H9 (cell line): ENCODE measurements around the gene PCDHGB7. TPM values are rescaled to one million over a fixed set of nuclear protein-coding genes. Genes with fewer than 3 reads are reported as not detected.

Experiments
- DNase-seq: peaks from one replicate; pipeline ENCODE4 v3.0.0-alpha.2; 2017
- H2AFZ ChIP-seq: one replicate; pipeline ENCODE4 v1.6.1; 2013; ENCODE audit warnings: mild to moderate bottlenecking, low read length, control low read depth, moderate library complexity
- H2AK5ac ChIP-seq: 2 replicates; pipeline ENCODE4 v1.6.1; 2013; ENCODE audit warnings: low read length, control low read depth, mixed read lengths; ENCODE audit not compliant: insufficient read length
- H2BK120ac ChIP-seq: one replicate; pipeline ENCODE4 v1.6.1; 2013; ENCODE audit warnings: low read depth, mild to moderate bottlenecking, low read length, control low read depth, inconsistent platforms; ENCODE audit not compliant: poor library complexity, severe bottlenecking
- H2BK12ac ChIP-seq: 2 replicates; pipeline ENCODE4 v1.6.1; 2013; ENCODE audit warnings: low read length, control low read depth, mixed read lengths, low read depth; ENCODE audit not compliant: insufficient read length
- H2BK15ac ChIP-seq: 2 replicates; pipeline ENCODE4 v1.6.1; 2013; ENCODE audit warnings: low read depth, low read length, control low read depth
- H2BK20ac ChIP-seq: one replicate; pipeline ENCODE4 v1.6.1; 2013; ENCODE audit warnings: low read depth, mild to moderate bottlenecking, low read length, control low read depth, inconsistent platforms; ENCODE audit not compliant: poor library complexity, severe bottlenecking
- H2BK5ac ChIP-seq: 2 replicates; pipeline ENCODE4 v1.6.1; 2013; ENCODE audit warnings: low read length, control low read depth, mixed read lengths; ENCODE audit not compliant: insufficient read length
- H3K14ac ChIP-seq: 2 replicates; pipeline ENCODE4 v1.6.1; 2013; ENCODE audit warnings: low read length, control low read depth; ENCODE audit not compliant: insufficient read depth
- H3K18ac ChIP-seq: 2 replicates; pipeline ENCODE4 v1.6.1; 2013; ENCODE audit warnings: low read depth, mild to moderate bottlenecking, mixed read lengths, low read length, control low read depth; ENCODE audit not compliant: insufficient read length
- H3K23ac ChIP-seq: 2 replicates; pipeline ENCODE4 v1.6.1; 2013; ENCODE audit warnings: low read length, control low read depth, mixed read lengths, low read depth; ENCODE audit not compliant: insufficient read length
- H3K23me2 ChIP-seq: 2 replicates; pipeline ENCODE4 v1.6.1; 2013; ENCODE audit warnings: low read depth, mild to moderate bottlenecking, mixed read lengths, low read length, control low read depth; ENCODE audit not compliant: insufficient read length, poor library complexity, severe bottlenecking
- H3K27ac ChIP-seq: 2 replicates; pipeline ENCODE4 v1.5.1; 2013; ENCODE audit warnings: low read length, control low read depth, mixed read lengths, low read depth; ENCODE audit not compliant: insufficient read length
- H3K27me3 ChIP-seq: 2 replicates; pipeline ENCODE4 v1.6.1; 2013; ENCODE audit warnings: low read length, control low read depth, inconsistent platforms; ENCODE audit not compliant: insufficient read depth
- H3K4ac ChIP-seq: 2 replicates; pipeline ENCODE4 v1.6.1; 2013; ENCODE audit warnings: low read depth, mild to moderate bottlenecking, control low read depth, inconsistent platforms, low read length, moderate library complexity
- H3K4me1 ChIP-seq: 2 replicates; pipeline ENCODE4 v1.6.1; 2013; ENCODE audit warnings: low read length, control low read depth, inconsistent platforms; ENCODE audit not compliant: insufficient read depth
- H3K4me2 ChIP-seq: 2 replicates; pipeline ENCODE4 v1.6.1; 2013; ENCODE audit warnings: low read length, control low read depth, mixed read lengths; ENCODE audit not compliant: insufficient read length, insufficient read depth
- H3K56ac ChIP-seq: 2 replicates; pipeline ENCODE4 v1.6.1; 2013; ENCODE audit warnings: low read depth, mild to moderate bottlenecking, mixed read lengths, low read length, control low read depth; ENCODE audit not compliant: insufficient read length
- H3K79me1 ChIP-seq: 2 replicates; pipeline ENCODE4 v1.6.1; 2013; ENCODE audit warnings: low read depth, mild to moderate bottlenecking, moderate library complexity, low read length, control low read depth, inconsistent platforms; ENCODE audit not compliant: insufficient read depth, poor library complexity, severe bottlenecking
- H3K79me2 ChIP-seq: 2 replicates; pipeline ENCODE4 v1.6.1; 2013; ENCODE audit warnings: low read length, control low read depth, inconsistent platforms; ENCODE audit not compliant: insufficient read depth
- H3K9ac ChIP-seq: 2 replicates; pipeline ENCODE4 v1.6.1; 2013; ENCODE audit warnings: low read length, control low read depth, mixed read lengths; ENCODE audit not compliant: insufficient read length; ENCODE audit errors: extremely low read depth
- H3K9me3 ChIP-seq: one replicate; pipeline ENCODE4 v1.6.1; 2013; ENCODE audit warnings: low read depth, low read length, inconsistent platforms; ENCODE audit not compliant: control insufficient read depth
- H3T11ph ChIP-seq: one replicate; pipeline ENCODE4 v1.6.1; 2013; ENCODE audit warnings: mild to moderate bottlenecking, low read length, control low read depth, inconsistent platforms
- H4K20me1 ChIP-seq: one replicate; pipeline ENCODE4 v1.6.1; 2013; ENCODE audit not compliant: control insufficient read depth, insufficient read length, insufficient read depth
- H4K5ac ChIP-seq: 2 replicates; pipeline ENCODE4 v1.6.1; 2013; ENCODE audit warnings: low read depth, mild to moderate bottlenecking, mixed read lengths, low read length, control low read depth; ENCODE audit not compliant: insufficient read length
- H4K8ac ChIP-seq: replicated peaks from 2 replicates; pipeline ENCODE4 v1.6.1; 2013; ENCODE audit warnings: low read length, control low read depth, mixed read lengths, low read depth; ENCODE audit not compliant: insufficient read length
- H4K91ac ChIP-seq: 2 replicates; pipeline ENCODE4 v1.6.1; 2013; ENCODE audit warnings: low read depth, mild to moderate bottlenecking, moderate library complexity, mixed read lengths, low read length, control low read depth; ENCODE audit not compliant: insufficient read length
- H3K27ac Mint-ChIP-seq, 3 experiments: 2 replicates in 2 of 3; 3 replicates in 1 of 3; pipeline ENCODE4 v1.8.0; 2020 to 2021; ENCODE audit warnings: mixed read lengths in 3 of 3, mild to moderate bottlenecking in 1 of 3, moderate library complexity in 1 of 3
- H3K27me3 Mint-ChIP-seq: 2 replicates; pipeline ENCODE4 v1.8.0; 2021; ENCODE audit warnings: low read depth, mild to moderate bottlenecking, moderate library complexity, mixed read lengths
- H3K36me3 Mint-ChIP-seq, 3 experiments: 2 replicates in 2 of 3; 3 replicates in 1 of 3; pipeline ENCODE4 v1.8.0; 2020 to 2021; ENCODE audit warnings: low read depth in 3 of 3, mixed read lengths in 3 of 3; ENCODE audit not compliant: insufficient read depth in 1 of 3
- H3K4me1 Mint-ChIP-seq, 2 experiments: 2 replicates each; pipeline ENCODE4 v1.8.0; 2020; ENCODE audit warnings: mixed read lengths in 2 of 2
- H3K4me3 Mint-ChIP-seq, 2 experiments: 2 replicates in 1 of 2; 3 replicates in 1 of 2; pipeline ENCODE4 v1.8.0; 2020 to 2021; ENCODE audit warnings: mild to moderate bottlenecking in 2 of 2, mixed read lengths in 2 of 2, moderate library complexity in 1 of 2
- H3K9me3 Mint-ChIP-seq, 2 experiments: 2 replicates in 1 of 2; 3 replicates in 1 of 2; pipeline ENCODE4 v1.8.0; 2020; ENCODE audit warnings: mild to moderate bottlenecking in 2 of 2, mixed read lengths in 2 of 2, moderate library complexity in 1 of 2
- CTCF ChIP-seq: fragments of 200-600 bp; sonication (generic); conservative IDR thresholded peaks from 3 replicates; pipeline ENCODE4 v1.8.0; 2021; ENCODE audit warnings: antibody characterized with exemption, mild to moderate bottlenecking
- WGBS: extraction: QIAGEN DNeasy Blood & Tissue Kit; methylation state at CpG from one replicate; pipeline ENCODE4 v1.1.7; 2013; ENCODE audit warnings: missing lambda C conversion rate, low lambda C conversion rate, mixed read lengths; ENCODE audit not compliant: insufficient read length; ENCODE audit errors: extremely low coverage; 5-methylcytosine and 5-hydroxymethylcytosine counted together
- total RNA-seq: library from RNA; stranded (reverse); gene quantifications from 2 replicates; pipeline ENCODE4 v1.2.1, GENCODE V29; 2021

The PCDHGB7 gene
- total RNA-seq, 1 experiment from 2014 or later: 7.7 TPM

GRCh38 chr5:141465351-141465750, 47.9 kb downstream of the PCDHGB7 start:
- no peaks in the 10 kb centered on the region for H4K20me1 ChIP-seq
- H4K5ac ChIP-seq: no peak overlapping the region
- Mint-ChIP-seq H3K36me3 (no peaks in the 10 kb centered on the region), H3K9me3 (no peaks in the 10 kb centered on the region), H3K4me3 (no peak overlapping the region), H3K4me1 (no peaks in the 10 kb centered on the region), H3K27ac (no peak overlapping the region), H3K27me3 (no peaks in the 10 kb centered on the region)
- no peak overlapping the region for H3K27ac ChIP-seq
- no peak for DNase-seq
- H3K23me2 ChIP-seq: no peaks in the 10 kb centered on the region
- H3K4me1 ChIP-seq: no peaks in the 10 kb centered on the region
- H2BK15ac ChIP-seq: no peak overlapping the region
- H3K56ac ChIP-seq: no peak overlapping the region
- no peaks in the 10 kb centered on the region for H3K79me2 ChIP-seq
- no peak overlapping the region for H4K91ac ChIP-seq
- WGBS: no CpG with 5 or more reads among the region's 3 CpGs
- no peak overlapping the region for H2BK5ac ChIP-seq
- no peak overlapping the region for H3T11ph ChIP-seq
- no peak overlapping the region for H3K4ac ChIP-seq
- no peaks in the 10 kb centered on the region for H3K27me3 ChIP-seq
- no peak overlapping the region for H3K18ac ChIP-seq
- H4K8ac ChIP-seq: no peak overlapping the region
- H2AFZ ChIP-seq: no peak overlapping the region
- H2BK12ac ChIP-seq: no peak overlapping the region
- no peak for TF ChIP-seq CTCF
- no peak overlapping the region for H3K23ac ChIP-seq
- H3K4me2 ChIP-seq: no peak overlapping the region
- no peak overlapping the region for H2AK5ac ChIP-seq
- no peak overlapping the region for H3K14ac ChIP-seq
- no peaks in the 10 kb centered on the region for H3K79me1 ChIP-seq
- no peak overlapping the region for H3K9ac ChIP-seq
- no peak overlapping the region for H2BK20ac ChIP-seq
- no peaks in the 10 kb centered on the region for H3K9me3 ChIP-seq
- H2BK120ac ChIP-seq: no peak overlapping the region

Other genes starting within 250 kb of the PCDHGB7 start
- gene PCDHB7, start 245.0 kb upstream of the PCDHGB7 start, total RNA-seq: 0.42 and 0.52 TPM in 2 replicates
- 0.57 and 0.86 TPM in 2 replicates for gene PCDHB8, start 239.9 kb upstream of the PCDHGB7 start, total RNA-seq
- 6.5 and 8.0 TPM in 2 replicates for gene PCDHB16, start 235.3 kb upstream of the PCDHGB7 start, total RNA-seq
- gene PCDHB9, start 230.5 kb upstream of the PCDHGB7 start, total RNA-seq: 2.6 and 2.9 TPM in 2 replicates
- gene PCDHB10, start 225.3 kb upstream of the PCDHGB7 start, total RNA-seq: 1.5 and 1.6 TPM in 2 replicates
- gene PCDHB11, start 218.1 kb upstream of the PCDHGB7 start, total RNA-seq: 1.9 and 2.0 TPM in 2 replicates
- gene PCDHB12, start 209.0 kb upstream of the PCDHGB7 start, total RNA-seq: 2.3 and 3.1 TPM in 2 replicates
- 1.5 and 1.7 TPM in 2 replicates for gene PCDHB13, start 203.8 kb upstream of the PCDHGB7 start, total RNA-seq
- 1.5 and 2.4 TPM in 2 replicates for gene PCDHB14, start 194.3 kb upstream of the PCDHGB7 start, total RNA-seq
- gene PCDHB15, start 172.3 kb upstream of the PCDHGB7 start, total RNA-seq: 5.2 and 7.0 TPM in 2 replicates
- not detected in 2 replicates for gene SLC25A2, start 113.6 kb upstream of the PCDHGB7 start, total RNA-seq
- gene TAF7, start 96.9 kb upstream of the PCDHGB7 start, total RNA-seq: 90.3 TPM in 2 replicates
- 0.63 and 0.72 TPM in 2 replicates for gene PCDHGA1, start 87.2 kb upstream of the PCDHGB7 start, total RNA-seq
- gene PCDHGA2, start 78.9 kb upstream of the PCDHGB7 start, total RNA-seq: 0.90 and 1.1 TPM in 2 replicates
- gene PCDHGA3, start 73.8 kb upstream of the PCDHGB7 start, total RNA-seq: 0.88 and 0.94 TPM in 2 replicates
- gene PCDHGB1, start 67.6 kb upstream of the PCDHGB7 start, total RNA-seq: 5.0 and 5.2 TPM in 2 replicates
- 2.3 and 2.6 TPM in 2 replicates for gene PCDHGA4, start 62.7 kb upstream of the PCDHGB7 start, total RNA-seq
- 3.2 and 3.8 TPM in 2 replicates for gene PCDHGB2, start 57.7 kb upstream of the PCDHGB7 start, total RNA-seq
- 1.1 and 1.3 TPM in 2 replicates for gene PCDHGA5, start 53.5 kb upstream of the PCDHGB7 start, total RNA-seq
- 1.6 and 1.7 TPM in 2 replicates for gene PCDHGB3, start 47.4 kb upstream of the PCDHGB7 start, total RNA-seq
- 1.5 and 1.7 TPM in 2 replicates for gene PCDHGA6, start 43.8 kb upstream of the PCDHGB7 start, total RNA-seq
- gene PCDHGA7, start 34.9 kb upstream of the PCDHGB7 start, total RNA-seq: 0.83 and 0.88 TPM in 2 replicates
- gene PCDHGB4, start 30.0 kb upstream of the PCDHGB7 start, total RNA-seq: 3.8 and 4.2 TPM in 2 replicates
- 0.90 and 1.0 TPM in 2 replicates for gene PCDHGA8, start 25.0 kb upstream of the PCDHGB7 start, total RNA-seq
- gene PCDHGB5, start 19.7 kb upstream of the PCDHGB7 start, total RNA-seq: 3.6 and 3.8 TPM in 2 replicates
- 0.83 and 1.3 TPM in 2 replicates for gene PCDHGA9, start 14.9 kb upstream of the PCDHGB7 start, total RNA-seq
- 5.5 and 6.0 TPM in 2 replicates for gene PCDHGB6, start 9.7 kb upstream of the PCDHGB7 start, total RNA-seq
- gene PCDHGA10, start 4.7 kb upstream of the PCDHGB7 start, total RNA-seq: 12.5 and 15.1 TPM in 2 replicates
- gene PCDHGA11, start 3.4 kb downstream of the PCDHGB7 start, total RNA-seq: 2.6 and 2.7 TPM in 2 replicates
- 1.3 and 1.4 TPM in 2 replicates for gene PCDHGA12, start 12.8 kb downstream of the PCDHGB7 start, total RNA-seq
- 19.8 and 22.6 TPM in 2 replicates for gene PCDHGC3, start 58.3 kb downstream of the PCDHGB7 start, total RNA-seq
- 4.0 and 4.3 TPM in 2 replicates for gene PCDHGC4, start 67.4 kb downstream of the PCDHGB7 start, total RNA-seq
- 0.57 and 0.66 TPM in 2 replicates for gene PCDHGC5, start 71.4 kb downstream of the PCDHGB7 start, total RNA-seq
- 117 and 123 TPM in 2 replicates for gene DIAPH1, start 201.3 kb downstream of the PCDHGB7 start, total RNA-seq
- 98.3 and 98.5 TPM in 2 replicates for gene HDAC3, start 219.2 kb downstream of the PCDHGB7 start, total RNA-seq
- 9.8 and 11.1 TPM in 2 replicates for gene RELL2, start 219.3 kb downstream of the PCDHGB7 start, total RNA-seq
- gene FCHSD1, start 233.7 kb downstream of the PCDHGB7 start, total RNA-seq: 23.1 and 23.4 TPM in 2 replicates